HG02943 (cell line): ENCODE results near the gene ATAT1.
A peak's percentile ranks its signal among the peaks of the same experiment; 100 is the strongest.
"Not testable (repeated sequence)": the region's sequence is repeated elsewhere in the genome, so short reads cannot be mapped to it uniquely, and the experiment has no call there.

Experiments
- ATAC-seq: cut with Tn5 transposase; IDR thresholded peaks from one replicate; pipeline ENCODE4 v1.9.1; 2021; ENCODE audit warnings: mild to moderate bottlenecking, low read depth, moderate library complexity; ENCODE audit not compliant: unreplicated experiment

Gene ATAT1

DNA sequence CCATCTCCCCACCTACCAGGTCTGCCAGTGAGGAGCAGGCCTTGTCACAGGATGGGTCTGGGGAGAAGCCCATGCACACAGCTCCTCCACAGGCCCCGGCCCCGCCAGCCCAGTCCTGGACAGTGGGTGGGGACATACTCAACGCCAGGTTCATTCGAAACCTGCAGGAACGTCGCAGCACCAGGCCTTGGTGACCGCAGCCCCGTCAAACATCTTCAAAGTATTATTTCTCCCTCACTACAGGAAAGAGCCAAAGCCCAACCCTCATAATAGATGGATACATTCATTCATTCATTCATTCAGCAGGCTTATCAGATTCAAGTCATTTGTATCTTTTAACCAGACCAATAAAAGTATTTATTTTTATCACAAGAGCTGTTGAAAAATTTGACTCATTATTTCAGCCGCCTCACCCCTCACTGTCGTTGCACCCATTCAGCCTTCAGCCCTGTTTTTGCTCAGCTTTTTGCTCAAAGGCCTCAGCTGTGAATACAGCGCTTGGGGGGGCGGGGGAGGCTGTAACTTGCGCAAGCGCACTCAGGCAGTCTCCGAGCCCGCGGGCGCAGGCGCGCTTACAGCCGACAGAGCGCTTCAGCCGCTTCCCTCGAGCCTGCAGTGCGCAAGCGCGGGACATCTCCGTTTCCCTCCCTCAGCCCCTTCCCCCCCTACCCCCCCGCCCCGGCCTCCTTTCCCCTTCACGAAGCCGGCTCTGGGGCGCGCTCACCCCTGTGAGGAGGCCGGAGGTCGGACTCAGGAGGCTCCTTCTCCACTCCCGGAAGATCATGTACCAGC is 20.0 kb downstream of the ATAT1 start, which contains the start of gene C6orf136:
C6orf136 (plus strand) TSS at position 684 of the 792 bp plus-strand sequence; CDS start at position 783, 99 bp downstream.
- peak; percentile 47 for ATAC-seq

DNA sequence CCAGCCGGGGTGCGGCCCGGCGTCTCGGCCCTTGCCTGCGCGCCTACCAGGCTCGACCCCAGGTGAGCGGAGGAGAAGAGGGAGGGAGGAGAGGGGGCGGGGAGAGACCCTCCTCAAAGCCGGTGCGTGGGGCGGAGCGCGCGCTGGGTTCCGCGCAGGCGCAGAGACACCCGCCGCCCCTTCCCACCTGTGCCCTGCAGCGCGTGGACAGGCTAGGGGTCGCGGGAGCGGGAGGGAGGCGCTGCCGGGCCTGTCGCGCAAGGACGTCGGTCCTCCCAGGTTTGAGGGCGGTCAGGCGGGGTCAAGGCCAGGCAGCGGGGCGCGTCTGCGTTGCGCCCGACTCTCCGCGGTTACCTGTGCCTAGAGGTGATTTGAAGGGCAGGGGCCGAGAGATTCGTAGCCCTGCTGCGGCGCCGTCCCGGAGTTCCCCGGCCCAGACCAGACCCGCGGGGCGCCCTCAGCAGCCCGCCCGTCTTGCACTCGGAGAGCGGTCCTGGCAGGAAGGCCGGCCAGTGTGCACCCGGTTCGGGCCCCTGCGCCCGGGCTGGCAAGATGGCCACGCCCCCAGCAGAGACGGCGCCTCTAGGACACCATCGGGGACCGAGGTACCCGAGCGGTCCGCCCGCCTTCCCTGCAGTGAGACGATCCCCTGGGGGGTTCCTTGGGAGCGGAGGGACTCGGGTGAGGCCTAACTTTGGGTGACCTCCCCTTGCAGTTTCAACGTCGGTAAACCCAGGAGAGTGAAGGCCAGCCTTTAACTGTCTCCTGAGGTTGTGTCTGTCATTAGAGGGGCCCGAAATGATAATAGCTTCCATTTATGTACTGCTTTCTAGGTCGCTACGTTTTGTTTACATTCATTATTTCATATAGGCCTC is 20.8 kb downstream of the ATAT1 start:
- peak; percentile 51 for ATAC-seq

- no peak for ATAC-seq
These were observed 24.5 kb downstream of the ATAT1 start for GRCh38 chr6:30651143-30651542.

- ATAC-seq: no peak
These were observed 28.4 kb downstream of the ATAT1 start for GRCh38 chr6:30654798-30655742.

GRCh38 chr6:30655743-30656094 is 29.0 kb downstream of the ATAT1 start:
- ATAC-seq: no peak

DNA sequence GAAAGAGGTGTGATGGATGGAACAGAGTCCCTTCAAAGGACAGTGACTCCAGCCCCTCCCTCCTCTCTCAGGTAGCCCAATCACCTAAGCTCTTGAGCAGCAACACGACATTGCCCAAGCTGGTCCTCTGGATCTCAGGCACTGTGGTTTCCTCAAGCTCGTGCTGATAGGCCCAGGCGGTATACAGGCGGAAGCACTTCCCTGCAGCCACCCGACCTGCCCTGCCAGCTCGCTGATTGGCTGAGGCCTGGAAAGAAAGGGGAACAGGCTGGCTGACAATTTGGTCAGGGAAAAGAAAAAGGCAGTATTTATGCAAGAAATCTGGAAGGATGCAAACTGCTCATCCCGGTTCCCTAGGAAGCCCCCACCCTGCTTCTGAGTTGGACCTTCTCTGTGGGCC is 29.8 kb downstream of the ATAT1 start:
- ATAC-seq: no peak

- ATAC-seq: no peak
These were observed 30.8 kb downstream of the ATAT1 start for GRCh38 chr6:30657454-30657853.

DNA sequence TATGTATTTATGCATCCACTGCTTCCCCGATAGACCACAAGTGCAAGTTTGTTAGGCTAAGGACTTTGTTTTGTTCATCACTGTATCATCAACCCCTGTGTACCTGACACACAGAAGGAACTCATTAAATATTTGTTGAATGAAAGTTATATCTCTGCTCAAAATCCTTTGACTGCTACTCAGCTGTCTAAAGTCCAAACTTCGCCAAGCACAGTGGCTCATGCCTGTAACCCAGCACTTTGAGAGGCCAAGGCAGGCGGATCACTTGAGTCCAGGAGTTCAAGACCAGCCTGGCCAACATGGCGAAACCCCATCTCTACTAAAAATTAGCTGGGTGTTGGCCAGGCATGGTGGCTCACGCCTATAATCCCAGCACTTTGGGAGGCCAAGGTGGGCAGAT is 31.2 kb downstream of the ATAT1 start:
- not testable (repeated sequence) for ATAC-seq

GRCh38 chr6:30664994-30665767 is 38.5 kb downstream of the ATAT1 start:
- ATAC-seq: no peak

- ATAC-seq: not testable (repeated sequence)
These were observed 39.6 kb downstream of the ATAT1 start for GRCh38 chr6:30666300-30666699.

DNA sequence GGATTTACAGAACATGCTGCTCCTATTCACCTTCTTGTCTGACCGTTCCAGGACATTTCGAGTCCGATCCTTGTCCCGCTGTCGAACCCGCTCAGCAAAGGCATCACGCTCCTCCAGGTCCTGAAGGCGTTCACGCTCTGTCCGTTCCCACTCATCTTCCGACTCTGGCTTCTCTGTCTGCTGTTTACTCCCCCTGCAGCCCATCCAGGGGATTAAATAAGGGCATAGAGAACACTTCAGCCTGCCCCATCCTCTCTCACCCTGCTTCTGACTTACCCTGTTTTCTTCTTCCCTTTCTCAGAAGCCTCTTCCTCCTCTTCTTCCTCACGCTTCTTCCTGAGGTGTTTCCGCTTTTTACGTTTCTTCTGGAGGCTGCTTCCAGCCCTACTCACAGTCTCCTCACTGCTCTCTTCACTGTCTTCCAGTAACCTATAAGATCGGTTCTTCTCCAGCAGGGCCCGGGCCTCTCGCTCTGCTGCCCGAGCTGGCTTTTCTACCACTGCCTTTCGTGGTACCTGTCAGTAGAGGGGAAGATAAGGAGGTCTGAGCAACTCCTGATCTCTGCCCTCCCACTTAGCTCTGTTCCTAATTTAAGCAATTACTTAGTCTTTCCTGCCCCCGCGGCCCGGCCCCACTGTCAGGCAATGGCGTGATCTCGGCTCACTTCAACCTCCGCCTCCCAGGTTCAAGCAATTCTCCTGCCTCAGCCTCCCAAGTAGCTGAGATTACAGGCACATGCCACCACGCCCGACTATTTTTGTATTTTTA is 44.3 kb downstream of the ATAT1 start:
- no peak for ATAC-seq

- peak; percentile 62 for ATAC-seq
These were observed 46.0 kb downstream of the ATAT1 start, which contains the start of gene DHX16 for GRCh38 chr6:30672445-30673253. Gene DHX16 (minus strand): TSS chr6:30673006. CDS start chr6:30672841, 165 bp downstream.

DNA sequence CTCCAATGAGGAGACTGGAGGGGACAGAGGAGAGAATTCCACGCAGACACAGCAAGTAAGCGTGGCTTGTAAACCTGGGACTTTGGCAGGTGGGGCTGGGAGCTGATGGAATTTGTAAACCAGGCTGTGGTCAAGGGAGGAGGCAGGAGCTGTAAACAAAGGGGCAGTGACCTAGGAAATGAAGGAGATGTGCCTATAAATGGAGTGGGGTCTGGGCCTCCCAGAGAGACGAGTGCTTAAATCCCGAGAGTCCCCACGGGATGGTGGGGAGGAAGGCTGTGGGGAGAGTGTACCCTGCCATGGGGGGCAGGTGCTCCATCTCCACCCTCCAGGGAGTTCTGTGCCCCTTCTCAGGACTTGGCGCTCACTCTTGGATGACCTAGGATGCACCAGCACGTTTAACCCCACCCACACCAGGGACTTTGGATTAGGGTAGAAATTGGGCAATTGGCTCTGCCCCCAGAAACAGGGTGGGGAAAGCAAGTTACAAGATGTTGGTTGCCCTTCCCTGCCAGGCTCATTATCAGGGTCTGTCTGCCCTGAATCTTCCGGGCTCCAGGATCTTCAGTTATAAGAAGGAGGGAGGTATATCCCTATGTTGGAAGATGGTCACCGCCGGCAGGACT is 50.1 kb downstream of the ATAT1 start:
- no peak for ATAC-seq

DNA sequence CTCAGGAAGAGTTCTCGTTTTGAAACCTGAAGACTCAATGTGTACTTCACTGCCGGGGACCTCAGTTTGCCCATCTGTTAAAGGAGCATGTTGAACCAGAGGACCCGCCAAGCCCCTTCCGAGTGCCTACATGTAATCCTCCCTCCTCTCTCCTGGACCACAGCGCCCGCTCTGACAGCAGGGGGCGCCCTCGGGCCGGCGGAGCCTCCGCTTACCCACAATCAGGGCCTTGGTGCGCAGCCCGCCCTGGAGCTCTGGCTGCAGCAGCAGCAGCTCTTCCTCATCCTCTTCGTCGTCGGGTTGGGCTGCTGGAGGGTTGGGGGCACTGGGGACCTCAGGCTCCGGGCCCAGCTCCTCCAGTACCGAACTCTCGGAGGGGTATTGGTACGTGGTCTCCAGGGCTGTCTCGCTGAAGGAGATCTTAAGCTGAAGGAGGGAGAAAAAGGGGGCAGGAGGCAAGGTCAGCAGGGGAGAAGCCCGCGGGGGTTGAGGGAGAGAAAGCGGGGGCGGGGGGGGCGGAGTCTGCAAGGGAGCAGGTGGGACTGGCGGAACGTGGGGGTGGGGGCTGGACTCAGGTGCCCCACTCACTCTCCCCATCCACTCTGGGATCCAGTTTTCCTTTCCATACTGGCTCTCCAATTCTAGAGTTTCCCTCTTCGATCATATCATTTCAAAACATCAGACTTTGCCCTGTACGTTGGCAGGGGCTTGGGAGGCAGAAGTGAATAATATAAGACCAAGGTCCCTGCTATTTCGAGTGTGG is 52.5 kb downstream of the ATAT1 start:
- ATAC-seq: no peak

- ATAC-seq: no peak
These were observed 53.3 kb downstream of the ATAT1 start for GRCh38 chr6:30679765-30680535.

DNA sequence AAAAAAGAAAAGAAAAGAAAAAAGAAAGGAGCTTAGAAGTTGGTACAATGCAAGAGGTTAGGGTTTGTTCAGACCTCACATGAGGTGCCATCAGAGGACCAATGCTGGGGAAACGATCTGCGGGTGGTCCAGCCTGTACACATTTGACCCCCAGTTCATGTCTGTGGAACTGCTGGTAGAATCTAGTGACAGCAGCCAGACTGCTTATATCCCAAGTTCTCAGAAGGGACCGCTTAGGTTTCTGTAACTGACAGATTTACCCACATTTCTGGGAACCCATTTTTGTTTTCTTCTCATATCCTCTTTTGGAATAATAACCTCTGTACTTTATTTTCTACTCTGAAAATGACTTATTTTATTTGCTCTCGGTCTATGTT is 55.1 kb downstream of the ATAT1 start:
- no peak for ATAC-seq
